ENCODE data around the gene EPHA6.
"Not testable (repeated sequence)": the region's sequence is repeated elsewhere in the genome, so short reads cannot be mapped to it uniquely, and the experiment has no call there.

EPHA6 gene

GRCh38 chr3:97197083-97197482 lies 382.7 kb downstream of the EPHA6 start:
- DNase-seq = no peak

- DNase-seq = no peak
These were observed 383.4 kb downstream of the EPHA6 start for GRCh38 chr3:97197830-97198229.

- DNase-seq = no peak
These were observed 386.0 kb downstream of the EPHA6 start for GRCh38 chr3:97200387-97200786.

DNA sequence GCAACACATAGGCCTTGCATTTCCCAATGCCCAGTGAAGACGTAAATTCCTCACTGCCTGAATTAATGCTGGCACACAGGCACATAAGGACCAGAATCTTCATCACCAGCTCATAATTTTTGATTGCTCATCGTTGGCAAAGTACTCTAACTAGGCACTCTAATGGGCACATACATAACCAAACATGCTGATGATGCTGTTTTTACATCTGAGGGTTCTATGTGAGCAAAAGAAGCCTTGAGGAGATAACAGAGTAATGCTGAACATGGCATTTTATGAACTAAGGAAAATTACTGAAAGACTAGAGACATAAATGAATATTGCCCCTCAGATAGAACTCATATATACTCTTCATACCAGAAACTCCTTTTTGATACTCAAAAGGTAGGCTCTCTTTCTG lies 387.4 kb downstream of the EPHA6 start:
- no peak for DNase-seq

GRCh38 chr3:97228966-97229365 lies 414.6 kb downstream of the EPHA6 start:
- no peak for DNase-seq

DNA sequence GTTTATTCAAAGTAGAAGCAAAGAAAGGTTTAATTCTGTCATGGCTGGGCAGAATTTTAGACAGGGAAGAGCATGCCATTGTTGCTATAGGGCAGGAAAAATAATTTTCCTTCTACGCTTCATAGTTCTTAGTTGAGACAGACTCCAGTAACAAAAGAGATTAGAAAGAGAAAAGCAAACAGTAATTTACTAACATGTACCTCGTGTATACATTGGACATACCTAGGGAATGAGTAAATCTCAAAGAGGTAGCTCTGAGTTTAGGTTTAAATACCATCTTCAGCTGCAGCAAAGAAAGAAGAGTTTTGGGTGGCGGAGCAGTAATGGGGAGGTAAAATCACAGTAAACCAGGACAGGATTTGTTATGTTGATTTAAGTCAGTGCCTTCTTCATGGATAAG lies 416.1 kb downstream of the EPHA6 start:
- no peak for DNase-seq

- no peak for DNase-seq
These were observed 418.1 kb downstream of the EPHA6 start for GRCh38 chr3:97232393-97233034.

GRCh38 chr3:97235179-97235578 lies 420.8 kb downstream of the EPHA6 start:
- DNase-seq = no peak

DNA sequence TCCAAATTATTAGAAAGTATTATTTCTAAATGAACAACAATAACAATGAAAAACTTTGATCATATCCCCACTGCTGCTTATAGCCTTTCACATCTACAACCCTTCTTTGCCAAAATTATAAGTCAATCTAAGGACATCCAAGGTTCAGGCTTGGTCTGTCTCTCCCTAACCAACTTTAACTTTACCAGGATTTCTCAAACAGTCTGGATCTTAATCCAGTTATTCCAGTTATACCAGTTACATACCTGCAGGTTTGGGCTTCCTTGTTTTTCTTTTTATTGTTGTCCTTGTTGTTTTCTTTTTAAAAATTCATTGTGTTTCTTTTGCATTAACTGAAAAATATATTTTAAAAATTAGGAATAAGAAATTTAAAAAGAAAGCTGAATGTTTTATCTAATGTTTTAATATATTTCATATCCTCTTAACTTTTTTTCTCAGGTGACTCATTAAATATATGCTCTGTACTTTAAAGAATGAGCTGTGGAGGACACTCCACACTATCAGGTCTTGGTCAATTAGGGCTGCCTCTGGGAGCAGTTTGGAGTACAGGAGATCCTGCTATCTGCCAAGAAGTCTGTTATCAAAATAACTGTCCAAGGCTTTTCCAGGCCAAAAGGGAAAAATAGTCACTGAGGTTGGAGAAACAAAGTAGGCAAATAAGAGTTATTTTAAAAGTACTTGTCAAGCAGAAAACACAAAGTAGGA lies 421.4 kb downstream of the EPHA6 start:
- DNase-seq = no peak

DNA sequence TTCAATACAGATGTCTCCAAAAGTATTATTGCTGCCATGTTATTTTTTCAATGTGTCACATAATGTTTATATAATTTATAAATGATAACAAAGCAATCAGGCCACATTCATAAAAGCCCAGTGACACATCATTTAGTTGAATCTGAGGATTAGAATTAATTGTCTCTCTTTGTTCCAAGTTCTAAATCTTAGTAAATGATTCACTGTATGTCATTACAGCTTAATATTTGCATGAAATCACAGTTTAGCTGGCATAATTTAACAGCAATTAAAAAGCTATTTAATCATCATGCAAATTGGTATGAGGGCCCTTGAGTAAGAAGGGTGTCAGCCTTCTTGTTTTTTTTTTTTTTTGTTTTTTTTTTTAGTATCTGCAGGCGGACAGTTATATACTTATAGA lies 427.0 kb downstream of the EPHA6 start:
- no peak for DNase-seq

DNA sequence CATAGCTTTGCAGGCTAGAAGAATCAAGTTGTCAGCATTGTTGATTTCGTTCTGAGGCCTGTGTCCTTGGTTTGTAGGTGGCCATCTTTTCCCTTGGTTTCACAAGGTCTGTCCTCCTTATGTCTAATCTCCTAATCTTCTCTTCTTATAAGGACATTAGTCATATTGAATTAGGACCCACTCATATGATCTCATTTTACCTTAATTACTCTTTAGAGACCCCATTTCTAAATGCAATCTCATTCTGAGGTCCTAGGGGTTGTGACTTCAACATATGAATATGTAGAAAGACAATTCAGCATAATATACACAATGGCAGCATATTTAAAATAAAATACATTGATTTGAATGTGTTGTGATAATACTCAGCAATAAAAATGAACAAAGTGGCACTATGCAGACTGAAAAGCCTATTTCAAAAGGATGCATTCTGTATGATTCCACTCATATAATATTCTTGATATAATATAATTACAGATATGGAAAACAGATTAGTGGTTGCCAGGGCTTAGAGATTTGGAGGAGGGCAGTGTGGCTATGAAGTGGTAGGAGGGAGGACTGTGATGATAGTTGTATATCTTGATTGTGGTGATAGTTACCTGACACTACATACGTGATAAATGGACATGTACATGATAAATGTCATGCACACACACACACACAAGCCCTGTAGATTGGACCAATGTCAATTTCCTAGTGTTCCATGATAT lies 431.0 kb downstream of the EPHA6 start:
- no peak for DNase-seq

DNA sequence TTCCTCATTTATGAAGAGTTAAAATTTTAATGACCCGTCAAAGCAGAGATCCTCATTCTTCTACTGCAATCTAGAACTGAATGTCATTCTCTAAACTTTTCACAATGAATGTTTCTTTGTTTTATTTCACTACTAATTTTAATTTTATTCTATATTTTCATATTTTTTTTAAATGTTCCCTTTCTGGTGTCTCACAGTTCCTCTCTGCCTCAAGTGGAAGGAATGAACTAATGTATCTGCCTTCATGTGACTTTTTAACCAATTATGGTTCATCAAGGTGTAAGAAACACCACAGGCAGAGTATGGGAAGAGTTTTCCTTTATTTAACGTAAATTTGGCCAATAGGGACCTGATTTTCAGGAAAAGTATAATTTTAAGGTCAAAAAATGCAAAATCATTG lies 441.7 kb downstream of the EPHA6 start:
- no peak for DNase-seq

- no peak for DNase-seq
These were observed 443.7 kb downstream of the EPHA6 start for GRCh38 chr3:97257942-97258697.

DNA sequence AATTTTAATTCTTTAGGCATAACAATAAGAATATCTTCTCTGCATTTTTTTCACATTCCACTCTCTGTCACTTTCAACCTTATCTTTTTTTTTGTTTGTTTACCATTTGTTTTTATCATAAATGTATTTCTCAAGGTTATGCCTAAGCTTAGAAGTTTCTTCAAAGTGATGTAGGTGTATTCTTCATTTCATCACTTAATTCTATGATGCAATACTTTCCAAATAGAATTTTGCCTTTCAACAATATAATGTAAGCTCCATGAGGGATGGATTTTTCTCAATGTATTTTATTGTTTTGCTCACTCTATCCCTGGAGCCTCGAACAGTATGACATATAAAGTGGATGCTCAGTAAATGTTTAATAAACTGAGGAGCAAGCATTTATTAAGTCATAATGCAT lies 444.9 kb downstream of the EPHA6 start:
- no peak for DNase-seq

- no peak for DNase-seq
These were observed 449.8 kb downstream of the EPHA6 start for GRCh38 chr3:97264180-97264579.

DNA sequence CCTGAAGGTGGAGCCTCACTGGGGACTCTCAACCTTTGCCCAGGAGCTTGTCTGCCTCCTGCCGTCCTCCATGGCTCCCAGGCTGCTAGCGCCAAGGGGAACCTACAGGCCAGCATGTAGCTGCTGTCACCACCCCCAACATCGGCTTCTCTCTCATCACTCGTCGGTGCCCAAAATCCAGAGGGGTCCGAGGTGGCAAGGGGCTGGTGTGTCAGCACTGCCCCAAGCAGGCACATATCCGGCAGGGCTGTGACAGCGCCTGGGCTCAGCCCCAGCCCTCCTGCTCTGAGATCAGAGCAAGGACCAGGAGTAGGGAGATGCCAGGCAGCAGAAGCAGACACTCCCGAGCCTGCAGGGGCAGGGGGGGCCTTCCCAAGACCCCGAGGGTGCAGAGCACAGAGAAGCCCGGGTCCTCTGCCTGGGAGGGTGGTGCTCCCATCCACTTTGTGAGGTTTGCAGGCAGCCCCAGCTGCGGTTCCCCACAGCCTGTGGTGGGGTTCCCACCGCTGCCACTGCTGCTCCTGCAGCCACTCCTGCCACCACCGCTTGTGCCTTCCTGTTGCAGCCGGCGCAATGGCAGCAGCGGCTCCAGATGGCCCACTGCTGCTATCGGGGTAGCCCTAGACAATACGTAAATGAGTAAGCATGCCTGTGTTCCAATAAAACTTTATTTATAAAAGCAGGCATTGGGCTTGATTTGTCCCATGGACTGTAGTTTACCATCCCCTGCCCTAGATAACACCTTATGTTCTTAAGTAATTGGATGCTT lies 451.0 kb downstream of the EPHA6 start:
- DNase-seq = no peak

GRCh38 chr3:97269202-97269601 lies 454.8 kb downstream of the EPHA6 start:
- no peak for DNase-seq

GRCh38 chr3:97276879-97277550 lies 462.6 kb downstream of the EPHA6 start:
- DNase-seq = not testable (repeated sequence)

DNA sequence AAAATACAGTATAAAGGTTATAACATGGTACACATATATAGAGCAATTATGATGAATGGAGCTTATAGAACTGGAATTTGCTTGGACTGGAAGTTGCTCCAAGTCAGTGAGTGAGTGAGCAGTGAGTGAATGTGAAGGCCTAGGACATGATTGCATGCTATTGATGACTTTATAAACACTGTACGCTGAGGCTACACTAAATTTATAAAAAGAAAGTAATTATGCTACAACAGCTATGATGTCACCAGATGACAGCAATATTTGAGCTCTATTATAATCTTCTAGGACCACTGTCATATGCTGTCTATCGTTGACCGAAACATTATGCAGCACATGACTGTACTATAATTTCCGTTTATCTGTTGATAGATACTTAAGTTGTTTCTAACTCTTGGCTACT lies 463.3 kb downstream of the EPHA6 start:
- DNase-seq = no peak

- DNase-seq = no peak
These were observed 464.1 kb downstream of the EPHA6 start for GRCh38 chr3:97278506-97278905.

DNA sequence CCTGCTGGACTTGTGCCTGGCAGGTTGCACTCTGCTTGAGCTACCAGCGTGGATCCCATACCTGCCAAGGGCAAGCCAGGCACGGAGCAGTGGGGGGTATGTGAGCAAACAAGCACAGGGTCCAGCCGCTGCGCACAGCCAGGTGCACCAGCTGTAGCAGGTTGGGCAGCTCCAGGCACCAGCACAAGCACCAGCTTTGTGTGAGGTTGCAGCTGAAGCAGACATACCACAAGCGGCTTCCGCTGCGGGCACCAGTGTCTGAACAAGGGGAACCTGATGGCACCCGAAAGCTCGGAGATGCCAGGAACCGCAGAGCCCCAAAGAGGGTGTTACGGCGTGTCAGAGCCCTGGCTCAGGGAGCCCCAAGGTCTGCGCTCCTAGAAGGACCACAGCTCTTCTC lies 477.5 kb downstream of the EPHA6 start:
- DNase-seq = no peak

- DNase-seq = no peak
These were observed 479.3 kb downstream of the EPHA6 start for GRCh38 chr3:97293596-97294131.

Measured in GDM1 (cell line).